CD14-positive monocyte (primary cell): ENCODE results near the gene SKIC2. TPM values are rescaled to one million over a fixed set of nuclear protein-coding genes. Genes with fewer than 3 reads are reported as not detected.

Experiments
- DNase-seq, 3 donors: peaks; one replicate each; pipeline ENCODE4 v3.0.0-alpha.2; 2011 to 2022
- H2AFZ ChIP-seq: 2 replicates; pipeline ENCODE4 v1.6.0; 2012; ENCODE audit warnings: mild to moderate bottlenecking, low read depth, low read length, inconsistent platforms; ENCODE audit not compliant: insufficient read depth, poor library complexity, severe bottlenecking
- H3K27ac ChIP-seq, 2 donors: 1 replicate in 1 of 2; 2 replicates in 1 of 2; pipeline ENCODE4 v1.5.1; 2012 to 2013; ENCODE audit warnings: low read length in 2 of 2, control low read depth in 1 of 2, inconsistent platforms in 1 of 2, low read depth in 1 of 2, mild to moderate bottlenecking in 1 of 2
- H3K27me3 ChIP-seq, 2 donors: one replicate each; pipeline versions ENCODE4 v1.6.0 to v1.6.1; 2011 to 2013; ENCODE audit warnings: low read length in 2 of 2; ENCODE audit not compliant: control insufficient read depth in 2 of 2, insufficient read depth in 2 of 2
- H3K36me3 ChIP-seq, 2 donors: replicated peaks in 1 of 2; 1 replicate in 1 of 2; 2 replicates in 1 of 2; pipeline versions ENCODE4 v1.5.1 to v1.6.1; 2012 to 2013; ENCODE audit warnings: low read length in 2 of 2, control low read depth in 1 of 2, inconsistent platforms in 1 of 2, mild to moderate bottlenecking in 1 of 2; ENCODE audit not compliant: insufficient read depth in 2 of 2, control insufficient read depth in 1 of 2
- H3K4me1 ChIP-seq, 2 donors: 1 replicate in 1 of 2; 2 replicates in 1 of 2; pipeline versions ENCODE4 v1.5.1 to v1.6.1; 2012 to 2013; ENCODE audit warnings: low read length in 2 of 2, control low read depth in 1 of 2, inconsistent platforms in 1 of 2, mild to moderate bottlenecking in 1 of 2, moderate library complexity in 1 of 2; ENCODE audit not compliant: insufficient read depth in 2 of 2, control insufficient read depth in 1 of 2
- H3K4me2 ChIP-seq: replicated peaks from 2 replicates; pipeline ENCODE3; 2012; ENCODE audit warnings: low read length, moderate library complexity, mild to moderate bottlenecking; ENCODE audit not compliant: poor library complexity, severe bottlenecking; ENCODE audit errors: extremely low read depth
- H3K4me3 ChIP-seq, 3 experiments: fragments of 200-600 bp in 1 of 3; sonication (generic) in 1 of 3; replicated peaks in 1 of 3; 1 replicate in 2 of 3; 2 replicates in 1 of 3; pipeline ENCODE4 v1.5.1; 2011 to 2013; ENCODE audit warnings: low read length in 3 of 3, mild to moderate bottlenecking in 3 of 3, control low read depth in 2 of 3, low read depth in 2 of 3, inconsistent platforms in 1 of 3, moderate library complexity in 1 of 3
- H3K79me2 ChIP-seq: 2 replicates; pipeline ENCODE4 v1.6.0; 2012; ENCODE audit warnings: mild to moderate bottlenecking, control low read depth, inconsistent platforms, low read length, moderate library complexity; ENCODE audit not compliant: insufficient read depth
- H3K9ac ChIP-seq: 2 replicates; pipeline ENCODE4 v1.6.0; 2017; ENCODE audit warnings: low read length, mild to moderate bottlenecking; ENCODE audit not compliant: insufficient read depth, poor library complexity, severe bottlenecking
- H3K9me3 ChIP-seq, 2 donors: replicated peaks in 1 of 2; 1 replicate in 1 of 2; 2 replicates in 1 of 2; pipeline versions ENCODE4 v1.5.1 to v1.6.1; 2012 to 2013; ENCODE audit warnings: low read length in 2 of 2, control low read depth in 1 of 2; ENCODE audit not compliant: control insufficient read depth in 1 of 2, insufficient read depth in 1 of 2
- H4K20me1 ChIP-seq: 2 replicates; pipeline ENCODE4 v1.6.0; 2012; ENCODE audit warnings: mild to moderate bottlenecking, low read length, control low read depth, moderate library complexity; ENCODE audit not compliant: insufficient read depth
- H3K27ac Mint-ChIP-seq, 7 donors: one replicate each; pipeline ENCODE4 v1.8.0; 2020; ENCODE audit warnings: mild to moderate bottlenecking in 7 of 7, mixed read lengths in 7 of 7, moderate library complexity in 6 of 7, inconsistent platforms in 2 of 7
- H3K27me3 Mint-ChIP-seq, 3 donors: one replicate each; pipeline ENCODE4 v1.8.0; 2021 to 2022; ENCODE audit warnings: low read depth in 3 of 3, mild to moderate bottlenecking in 3 of 3, mixed read lengths in 3 of 3, moderate library complexity in 3 of 3, inconsistent platforms in 1 of 3
- H3K36me3 Mint-ChIP-seq, 2 donors: one replicate each; pipeline ENCODE4 v1.8.0; 2020; ENCODE audit warnings: mixed read lengths in 2 of 2, inconsistent platforms in 1 of 2, mild to moderate bottlenecking in 1 of 2
- H3K4me1 Mint-ChIP-seq: one replicate; pipeline ENCODE4 v1.8.0; 2020; ENCODE audit warnings: mild to moderate bottlenecking, mixed read lengths
- H3K4me3 Mint-ChIP-seq, 2 donors: one replicate each; pipeline ENCODE4 v1.8.0; 2020; ENCODE audit warnings: mild to moderate bottlenecking in 2 of 2, mixed read lengths in 2 of 2, moderate library complexity in 1 of 2
- H3K9me3 Mint-ChIP-seq, 7 donors: one replicate each; pipeline ENCODE4 v1.8.0; 2020 to 2022; ENCODE audit warnings: mixed read lengths in 7 of 7, mild to moderate bottlenecking in 6 of 7, moderate library complexity in 6 of 7, inconsistent platforms in 2 of 7
- CTCF ChIP-seq: fragments of 200-600 bp; IDR thresholded peaks from one replicate; pipeline ENCODE4 v1.8.0; 2022; ENCODE audit warnings: antibody characterized with exemption, mild to moderate bottlenecking
- WGBS: methylation state at CpG from one replicate; pipeline ENCODE4 v1.1.5; 2013; ENCODE audit warnings: missing lambda C conversion rate; ENCODE audit not compliant: insufficient coverage; 5-methylcytosine and 5-hydroxymethylcytosine counted together
- intact Hi-C, 2 donors: fragments of 100-400 bp; cut with micrococcal nuclease; formaldehyde crosslinking; loops; one replicate each; pipeline versions ENCODE4 v1.15.0 to v1.15.1; 2023
- polyA plus RNA-seq, 3 donors: library from polyadenylated mRNA; depleted of rRNA in 1 of 3; unstranded in 2 of 3; stranded (reverse) in 1 of 3; fragments of 300-500 nt in 2 of 3; fragments of >200 nt in 1 of 3; fragmentation: Illumina TruSeq in 2 of 3; gene quantifications; 1 replicate in 2 of 3; 2 replicates in 1 of 3; pipeline ENCODE4 v1.2.3, GENCODE V29; 2012 to 2021

The SKIC2 gene
- polyA plus RNA-seq, 3 donors, result 13.2 to 72.1 (median 13.2) TPM

- TF ChIP-seq CTCF, result no peak
- 70% methylated on average over 8 of the region's 11 CpGs for WGBS
- H3K9ac ChIP-seq, result peak within 1 kb of the TSS; percentile 21
- Mint-ChIP-seq H3K36me3 (peaks cover 0 to under 1% of the 10 kb centered on the region in 2 donors), H3K4me3 (peak within 1 kb of the TSS; percentile 39 to 54), H3K4me1 (peaks cover 17% of the 10 kb centered on the region), H3K9me3 (peaks cover 0 to 1% (median 0%) of the 10 kb centered on the region in 7 donors), H3K27me3 (peaks cover 13 to 31% (median 27%) of the 10 kb centered on the region in 3 donors), H3K27ac (peak within 1 kb of the TSS in 3 of 7 donors; percentile 0 to 52 (median 32))
- H3K27me3 ChIP-seq, result no peaks in the 10 kb centered on the region
- no peak within 1 kb of the TSS for H3K4me2 ChIP-seq
- H3K4me1 ChIP-seq, result peaks cover 3 to 4% of the 10 kb centered on the region in 2 donors
- H2AFZ ChIP-seq, result no peak within 1 kb of the TSS
- H4K20me1 ChIP-seq, result no peaks in the 10 kb centered on the region
- DNase-seq, result peak in 1 of 3 donors; percentile 74
- H3K36me3 ChIP-seq, result peaks cover 1 to 2% of the 10 kb centered on the region in 2 donors
- intact Hi-C loops, result no loop called here
- no peaks in the 10 kb centered on the region for H3K79me2 ChIP-seq
- no peaks in the 10 kb centered on the region for H3K9me3 ChIP-seq
- H3K4me3 ChIP-seq, result no peak within 1 kb of the TSS
- no peak within 1 kb of the TSS for H3K27ac ChIP-seq
Observed at GRCh38 chr6:31945507-31946369, 13.2 kb upstream of the SKIC2 start, which contains the start of gene CFB. Gene CFB, plus strand, starts transcription at chr6:31946095. Its CDS starts 127 bp downstream, at chr6:31946222.

- peaks cover 13 to 29% (median 27%) of the 10 kb centered on the region in 3 donors for H3K27me3 Mint-ChIP-seq
- 90% methylated on average over 11 of the region's 11 CpGs for WGBS
- Histone ChIP-seq H3K4me3 (no peak overlapping the region), H3K4me1 (peaks cover 3 to 4% of the 10 kb centered on the region in 2 donors), H3K27me3 (no peaks in the 10 kb centered on the region), H2AFZ (no peak overlapping the region), H3K36me3 (peaks cover 7 to 8% of the 10 kb centered on the region in 2 donors), H3K9ac (no peak overlapping the region), H3K27ac (no peak overlapping the region), H3K9me3 (no peaks in the 10 kb centered on the region), H4K20me1 (no peaks in the 10 kb centered on the region), H3K79me2 (no peaks in the 10 kb centered on the region), H3K4me2 (no peak overlapping the region)
- peaks cover 3 to 8% of the 10 kb centered on the region in 2 donors for H3K36me3 Mint-ChIP-seq
- intact Hi-C loops, result no loop called here
- no peak overlapping the region for H3K4me3 Mint-ChIP-seq
- DNase-seq, result no peak
- H3K4me1 Mint-ChIP-seq, result peaks cover 17% of the 10 kb centered on the region
- peak overlapping the region in 2 of 7 donors; percentile 0 to 3 for H3K27ac Mint-ChIP-seq
- TF ChIP-seq CTCF, result no peak
- H3K9me3 Mint-ChIP-seq, result peaks cover 0 to 1% (median 0%) of the 10 kb centered on the region in 7 donors
Observed at GRCh38 chr6:31946370-31946885, 12.5 kb upstream of the SKIC2 start.
